HCT116 (cell line): ENCODE results near the gene FKBP14.

ENCODE experiments used
- CTCF ChIP-seq, 3 experiments: fragments of 200-600 bp in 1 of 3; sonication (generic) in 1 of 3; IDR thresholded peaks in 2 of 3; conservative IDR thresholded peaks in 1 of 3; 2 replicates each; pipeline ENCODE4 v1.5.1; 2012 to 2017; ENCODE audit warnings: low read depth in 2 of 3, low read length in 2 of 3, antibody characterized with exemption in 1 of 3, borderline replicate concordance in 1 of 3, control low read depth in 1 of 3, mild to moderate bottlenecking in 1 of 3, mixed read lengths in 1 of 3, mixed run types in 1 of 3, moderate library complexity in 1 of 3; ENCODE audit not compliant: insufficient read depth in 1 of 3
- EZH2phosphoT487 ChIP-seq: fragments of 200-600 bp; IDR thresholded peaks from 2 replicates; pipeline ENCODE4 v1.6.1; 2018; ENCODE audit warnings: antibody characterized with exemption, borderline replicate concordance

DNA sequence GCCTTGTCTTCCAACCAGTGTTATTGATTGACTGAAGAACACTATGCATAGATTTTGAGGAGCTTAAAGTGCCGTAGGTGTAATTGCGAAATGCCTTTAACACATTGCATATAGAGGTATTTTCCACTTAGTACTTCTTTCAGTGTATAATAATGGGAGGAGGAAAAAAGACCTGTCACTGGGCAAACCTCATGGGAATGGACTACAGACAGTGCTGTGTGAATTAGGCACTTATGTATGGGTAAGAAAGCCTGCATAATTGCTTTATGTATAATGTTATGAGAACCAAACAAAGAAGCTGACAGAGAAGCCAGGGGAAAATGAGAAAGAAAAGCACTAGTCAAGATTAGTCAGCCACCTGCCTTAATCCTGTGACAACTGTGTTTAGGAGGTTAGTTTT, 24.5 kb downstream of the FKBP14 start:
- TF ChIP-seq CTCF (IDR thresholded peaks at IDR 0.05 in 2 of 3, conservative IDR thresholded peaks at IDR 0.05 in 1 of 3; ENCODE audit: borderline replicate concordance in 1 of 3, insufficient read depth in 1 of 3, low read depth in 2 of 3, low read length in 2 of 3) (no peak), EZH2phosphoT487 (no peak)
